SU-DHL-6 (cell line): ENCODE data around the gene TTC9B.

Source experiments
- H2AFZ ChIP-seq: fragments of 200-600 bp; sonication (generic); 2 replicates; pipeline ENCODE4 v1.6.1; 2014; ENCODE audit warnings: low read depth, mild to moderate bottlenecking, moderate library complexity, mixed read lengths, antibody characterized with exemption, low read length; ENCODE audit not compliant: severe bottlenecking
- H3F3A ChIP-seq: fragments of 200-600 bp; shearing (Covaris generic); 2 replicates; pipeline ENCODE4 v1.6.0; 2016; ENCODE audit warnings: antibody characterized with exemption, mild to moderate bottlenecking; ENCODE audit not compliant: insufficient read depth
- H3K27ac ChIP-seq: fragments of 200-600 bp; sonication (generic); 2 replicates; pipeline ENCODE4 v1.5.1; 2016; ENCODE audit warnings: low read depth, mild to moderate bottlenecking, low read length, moderate library complexity, mixed read lengths
- H3K27me3 ChIP-seq: fragments of 200-600 bp; sonication (generic), shearing (Covaris generic); 2 replicates; pipeline ENCODE4 v1.6.0; 2014; ENCODE audit warnings: mild to moderate bottlenecking, low read length
- H3K36me3 ChIP-seq: fragments of 200-600 bp; sonication (generic); 2 replicates; pipeline ENCODE4 v1.6.1; 2014; ENCODE audit warnings: mild to moderate bottlenecking, low read length, mixed read lengths
- H3K4me2 ChIP-seq: fragments of 300-600, 200-600 bp; shearing (Covaris generic), sonication (generic); 2 replicates; pipeline ENCODE4 v1.6.0; 2014; ENCODE audit warnings: low read length, low read depth, mild to moderate bottlenecking; ENCODE audit not compliant: poor library complexity, severe bottlenecking
- H3K4me3 ChIP-seq: fragments of 200-600 bp; sonication (generic); 2 replicates; pipeline ENCODE4 v1.5.1; 2014; ENCODE audit warnings: antibody characterized with exemption, low read length, mild to moderate bottlenecking, mixed read lengths; ENCODE audit not compliant: insufficient read depth, poor library complexity, severe bottlenecking
- H3K79me2 ChIP-seq: fragments of 200-600 bp; sonication (generic); 2 replicates; pipeline ENCODE4 v1.6.1; 2014; ENCODE audit warnings: mild to moderate bottlenecking, low read length, moderate library complexity; ENCODE audit not compliant: insufficient read depth
- H3K9ac ChIP-seq: fragments of 200-600 bp; sonication (generic); 2 replicates; pipeline ENCODE4 v1.7.0; 2014; ENCODE audit warnings: mild to moderate bottlenecking, low read length
- H3K9me2 ChIP-seq: fragments of 200-600 bp; sonication (generic); replicated peaks from 2 replicates; pipeline ENCODE4 v1.6.1; 2014; ENCODE audit warnings: low read length; ENCODE audit not compliant: insufficient read depth
- H3K9me3 ChIP-seq: fragments of 200-600 bp; sonication (generic); 2 replicates; pipeline ENCODE4 v1.6.1; 2014; ENCODE audit warnings: low read length, mixed read lengths; ENCODE audit not compliant: insufficient read depth
- H4K20me1 ChIP-seq: fragments of 200-600 bp; sonication (generic); 2 replicates; pipeline ENCODE4 v1.6.1; 2014; ENCODE audit warnings: low read depth, mild to moderate bottlenecking, antibody characterized with exemption, low read length, moderate library complexity, mixed read lengths
- CTCF ChIP-seq: fragments of 200-600 bp; sonication (generic); IDR thresholded peaks from one replicate; pipeline ENCODE4 v1.5.1; 2017; ENCODE audit warnings: antibody characterized with exemption, mild to moderate bottlenecking, low read length, moderate library complexity; ENCODE audit not compliant: insufficient read depth, poor library complexity, severe bottlenecking
- EZH2phosphoT487 ChIP-seq: fragments of 200-600 bp; sonication (generic), shearing (Covaris generic); conservative IDR thresholded peaks from 2 replicates; pipeline ENCODE4 v1.6.1; 2018; ENCODE audit warnings: mild to moderate bottlenecking, antibody characterized with exemption, low read length, moderate library complexity, mixed read lengths

TTC9B gene

GRCh38 chr19:40234429-40235237, 16.4 kb upstream of the TTC9B start:
- no peak overlapping the region for H3K9ac ChIP-seq
- no peaks in the 10 kb centered on the region for H3K9me2 ChIP-seq
- no peak overlapping the region for H3K27ac ChIP-seq
- H3K27me3 ChIP-seq = no peaks in the 10 kb centered on the region
- no peaks in the 10 kb centered on the region for H3K79me2 ChIP-seq
- no peaks in the 10 kb centered on the region for H3K36me3 ChIP-seq
- H2AFZ ChIP-seq = no peak overlapping the region
- H3K4me3 ChIP-seq = no peak overlapping the region
- no peaks in the 10 kb centered on the region for H3K9me3 ChIP-seq
- TF ChIP-seq CTCF (no peak), EZH2phosphoT487 (no peak)
- no peak overlapping the region for H3K4me2 ChIP-seq
- H4K20me1 ChIP-seq = no peaks in the 10 kb centered on the region
- H3F3A ChIP-seq = 0 out of 2 replicates have a peak, but pooled peaks cover 2% of the 10 kb centered on the region

GRCh38 chr19:40233811-40234389, 15.7 kb upstream of the TTC9B start:
- Histone ChIP-seq H3K9ac (no peak overlapping the region), H3K36me3 (no peaks in the 10 kb centered on the region)
- TF ChIP-seq CTCF = no peak
- TF ChIP-seq EZH2phosphoT487 = no peak

GRCh38 chr19:40232949-40233810, 15.0 kb upstream of the TTC9B start:
- no peaks in the 10 kb centered on the region for H3K36me3 ChIP-seq
- H3K27me3 ChIP-seq = no peaks in the 10 kb centered on the region
- H3K79me2 ChIP-seq = no peaks in the 10 kb centered on the region
- H3K4me3 ChIP-seq = no peak overlapping the region
- TF ChIP-seq CTCF = no peak
- H4K20me1 ChIP-seq = no peaks in the 10 kb centered on the region
- no peak overlapping the region for H3K4me2 ChIP-seq
- H3K9ac ChIP-seq = no peak overlapping the region
- no peak overlapping the region for H3K27ac ChIP-seq
- no peak overlapping the region for H2AFZ ChIP-seq
- H3K9me2 ChIP-seq = no peaks in the 10 kb centered on the region
- no peaks in the 10 kb centered on the region for H3K9me3 ChIP-seq
- peaks cover 9% of the 10 kb centered on the region; the same call in 1 of the 2 replicates for H3F3A ChIP-seq

More at GRCh38 chr19:40233811-40234389, 15.7 kb upstream of the TTC9B start:
- Histone ChIP-seq H3K27ac (no peak overlapping the region), H3K9me2 (no peaks in the 10 kb centered on the region), H3K4me3 (no peak overlapping the region), H3K4me2 (no peak overlapping the region), H3K79me2 (no peaks in the 10 kb centered on the region), H4K20me1 (no peaks in the 10 kb centered on the region), H3K27me3 (no peaks in the 10 kb centered on the region), H2AFZ (no peak overlapping the region), H3F3A (peaks cover 9% of the 10 kb centered on the region; the same call in 1 of the 2 replicates), H3K9me3 (no peaks in the 10 kb centered on the region)
